IMR-90 (cell line): Measurements from ENCODE around the gene GATD1. TPM values are rescaled to one million over a fixed set of nuclear protein-coding genes. Genes with fewer than 3 reads are reported as not detected.

Experiments used
- ATAC-seq: fragments of 200-7000 bp; cut with Tn5 transposase; 2 replicates; pipeline ENCODE4 v1.9.1; 2020; ENCODE audit warnings: low read depth, mild to moderate bottlenecking, moderate library complexity
- BruUV-seq: library from RNA; stranded (reverse); fragments of 400-500 nt; replicated peaks from 2 replicates; lab custom pipeline; 2021; lab: Mats Ljungman, UMichigan
- CTCF ChIA-PET: fragments of 300-600 bp; formaldehyde crosslinking; extraction: SDS; loops from one replicate; lab custom pipeline; 2021; ENCODE audit warnings: antibody characterized with exemption; lab: Yijun Ruan, JAX
- POLR2A ChIA-PET: fragments of 300-600 bp; sonication (Branson Sonifier 250); formaldehyde crosslinking; loops from one replicate; lab custom pipeline; 2022; ENCODE audit warnings: antibody characterized with exemption; ENCODE audit not compliant: unreplicated experiment; lab: Charles Lee
- DNase-seq: peaks from one replicate; pipeline ENCODE4 v3.0.0; 2013
- H2AFZ ChIP-seq: replicated peaks from 2 replicates; pipeline ENCODE3; 2013; ENCODE audit warnings: low read length, mild to moderate bottlenecking; ENCODE audit not compliant: poor library complexity
- H2AK5ac ChIP-seq: 2 replicates; pipeline ENCODE4 v1.6.1; 2013; ENCODE audit warnings: low read depth, low read length, inconsistent platforms
- H2AK9ac ChIP-seq: replicated peaks from 2 replicates; pipeline ENCODE3; 2013; ENCODE audit warnings: mild to moderate bottlenecking, low read depth, low read length, moderate library complexity; ENCODE audit not compliant: poor library complexity
- H2BK120ac ChIP-seq: 2 replicates; pipeline ENCODE4 v1.6.1; 2013; ENCODE audit warnings: low read depth, low read length, inconsistent platforms
- H2BK15ac ChIP-seq: 3 replicates; pipeline ENCODE4 v1.6.1; 2013; ENCODE audit warnings: low read depth, low read length, inconsistent platforms
- H2BK20ac ChIP-seq: 2 replicates; pipeline ENCODE4 v1.6.1; 2013; ENCODE audit warnings: low read depth, mild to moderate bottlenecking, inconsistent platforms, low read length, moderate library complexity
- H2BK5ac ChIP-seq: 2 replicates; pipeline ENCODE4 v1.6.1; 2013; ENCODE audit warnings: mild to moderate bottlenecking, low read depth, low read length, inconsistent platforms; ENCODE audit not compliant: poor library complexity, severe bottlenecking
- H3K14ac ChIP-seq: replicated peaks from 2 replicates; pipeline ENCODE4 v1.6.1; 2013; ENCODE audit warnings: low read depth, low read length, inconsistent platforms
- H3K18ac ChIP-seq: 2 replicates; pipeline ENCODE4 v1.6.1; 2013; ENCODE audit warnings: low read depth, low read length, control low read depth
- H3K23ac ChIP-seq: 2 replicates; pipeline ENCODE4 v1.6.1; 2013; ENCODE audit warnings: low read depth, low read length, inconsistent platforms
- H3K27ac ChIP-seq: 2 replicates; pipeline ENCODE4 v1.5.1; 2013; ENCODE audit warnings: mild to moderate bottlenecking, control low read depth, low read length; ENCODE audit not compliant: insufficient read depth
- H3K27me3 ChIP-seq: 2 replicates; pipeline ENCODE4 v1.6.1; 2013; ENCODE audit warnings: low read length; ENCODE audit not compliant: control insufficient read depth, insufficient read depth
- H3K36me3 ChIP-seq: 2 replicates; pipeline ENCODE4 v1.6.1; 2013; ENCODE audit warnings: low read length, mixed read lengths; ENCODE audit not compliant: control insufficient read depth, insufficient read depth
- H3K4ac ChIP-seq: 2 replicates; pipeline ENCODE4 v1.6.1; 2013; ENCODE audit warnings: low read depth, low read length, inconsistent platforms
- H3K4me1 ChIP-seq: 2 replicates; pipeline ENCODE4 v1.6.1; 2013; ENCODE audit warnings: low read length, mixed read lengths; ENCODE audit not compliant: control insufficient read depth, insufficient read depth
- H3K4me2 ChIP-seq: 2 replicates; pipeline ENCODE4 v1.6.1; 2013; ENCODE audit warnings: low read depth, mild to moderate bottlenecking, control low read depth, low read length, moderate library complexity
- H3K4me3 ChIP-seq: 2 replicates; pipeline ENCODE4 v1.5.1; 2013; ENCODE audit warnings: low read depth, mild to moderate bottlenecking, control low read depth, low read length, moderate library complexity; ENCODE audit not compliant: insufficient read depth
- H3K56ac ChIP-seq: 2 replicates; pipeline ENCODE4 v1.6.1; 2013; ENCODE audit warnings: low read length, inconsistent platforms; ENCODE audit not compliant: insufficient read depth; ENCODE audit errors: extremely low read depth
- H3K79me1 ChIP-seq, 2 experiments: 2 replicates each; pipeline ENCODE4 v1.6.1; 2013; ENCODE audit warnings: low read length in 2 of 2, inconsistent platforms in 1 of 2, low read depth in 1 of 2
- H3K9ac ChIP-seq: 2 replicates; pipeline ENCODE4 v1.6.1; 2013; ENCODE audit warnings: low read depth, low read length, control low read depth
- H3K9me1 ChIP-seq: 2 replicates; pipeline ENCODE4 v1.6.1; 2013; ENCODE audit warnings: low read length, inconsistent platforms; ENCODE audit not compliant: insufficient read depth
- H3K9me3 ChIP-seq: 2 replicates; pipeline ENCODE4 v1.6.1; 2013; ENCODE audit warnings: low read length; ENCODE audit not compliant: control insufficient read depth, insufficient read depth
- H4K20me1 ChIP-seq: 2 replicates; pipeline ENCODE4 v1.6.1; 2013; ENCODE audit warnings: low read length, inconsistent platforms; ENCODE audit not compliant: insufficient read depth
- H4K5ac ChIP-seq: 2 replicates; pipeline ENCODE4 v1.6.1; 2013; ENCODE audit warnings: mild to moderate bottlenecking, low read depth, low read length, control low read depth
- H4K8ac ChIP-seq, 2 experiments: 2 replicates each; pipeline ENCODE4 v1.6.1; 2013; ENCODE audit warnings: low read depth in 2 of 2, low read length in 2 of 2, control low read depth in 1 of 2, inconsistent platforms in 1 of 2
- H4K91ac ChIP-seq: 2 replicates; pipeline ENCODE4 v1.6.1; 2013; ENCODE audit warnings: low read depth, low read length, inconsistent platforms; ENCODE audit not compliant: insufficient read depth
- CEBPB ChIP-seq: IDR thresholded peaks from 2 replicates; pipeline ENCODE4 v1.6.1; 2012; ENCODE audit warnings: low read depth, low read length, improper control_type of control experiment
- CHD1 ChIP-seq: IDR thresholded peaks from 2 replicates; pipeline ENCODE4 v1.6.1; 2012; ENCODE audit warnings: low read depth, low read length, improper control_type of control experiment
- RAD21 ChIP-seq: IDR thresholded peaks from 2 replicates; pipeline ENCODE4 v1.6.1; 2012; ENCODE audit warnings: low read length, improper control_type of control experiment
- RCOR1 ChIP-seq: IDR thresholded peaks from 2 replicates; pipeline ENCODE4 v1.6.1; 2012; ENCODE audit warnings: mild to moderate bottlenecking, low read length, improper control_type of control experiment; ENCODE audit not compliant: insufficient replicate concordance
- RFX5 ChIP-seq: IDR thresholded peaks from 2 replicates; pipeline ENCODE4 v1.8.0; 2012; ENCODE audit warnings: low read depth, mild to moderate bottlenecking, low read length, moderate library complexity
- WGBS, 2 experiments: methylation state at CpG; one replicate each; pipeline versions ENCODE4 v1.1.5 to v1.1.7; 2013; ENCODE audit warnings: missing lambda C conversion rate in 2 of 2; ENCODE audit not compliant: insufficient read length in 1 of 2; ENCODE audit errors: extremely low coverage in 2 of 2; 5-methylcytosine and 5-hydroxymethylcytosine counted together
- dilution Hi-C: fragments of 300-500 bp; cut with HindIII; formaldehyde crosslinking; loops from one replicate; pipeline ENCODE4 v1.14.3; 2018; ENCODE audit warnings: low sequenced_read_pairs; ENCODE audit not compliant: unreplicated experiment
- in situ Hi-C: fragments of 300-500 bp; cut with MboI; formaldehyde crosslinking; loops from 3 replicates; pipeline ENCODE4 v1.14.3; 2019; ENCODE audit warnings: low sequenced_read_pairs, inconsistent platforms, mixed read lengths
- intact Hi-C: fragments of 100-400 bp; cut with micrococcal nuclease; formaldehyde crosslinking; loops from 2 replicates; pipeline ENCODE4 v1.10.0; 2022
- polyA plus RNA-seq, 3 experiments: library from polyadenylated mRNA; depleted of rRNA; stranded (reverse); fragments of >200 nt; gene quantifications; 2 replicates each; pipeline ENCODE4 v1.2.3, GENCODE V29; 2012; ENCODE audit warnings: low replicate concordance in 1 of 3
- total RNA-seq: library from RNA; depleted of rRNA; stranded (reverse); fragments of >200 nt; gene quantifications from 2 replicates; pipeline ENCODE4 v1.2.3, GENCODE V29; 2012

The GATD1 gene
- total and polyA plus RNA-seq, 2 of the 4 experiments (the other 2 are of a cell fraction) = 3.0 to 52.5 TPM

- dilution Hi-C loops = no loop called here
- Histone ChIP-seq H3K9me3 (no peaks in the 10 kb centered on the region), H3K9ac (no peak overlapping the region), H3K23ac (no peak overlapping the region), H3K18ac (no peak overlapping the region), H3K9me1 (peaks cover 13% of the 10 kb centered on the region), H2AK5ac (no peak overlapping the region), H4K8ac (no peak overlapping the region), H3K4ac (no peak overlapping the region), H2AFZ (peak overlapping the region; percentile 21), H3K79me1 (peaks cover 19 to 29% of the 10 kb centered on the region in 2 experiments), H3K27ac (no peak overlapping the region), H2BK5ac (no peak overlapping the region), H3K56ac (no peak overlapping the region), H3K27me3 (peaks cover 6% of the 10 kb centered on the region; the same call in 1 of the 2 replicates), H3K36me3 (peaks cover 30% of the 10 kb centered on the region), H2AK9ac (no peak overlapping the region), H2BK120ac (no peak overlapping the region), H2BK20ac (no peak overlapping the region), H2BK15ac (no peak overlapping the region), H3K4me2 (no peak overlapping the region), H3K4me3 (no peak overlapping the region), H4K5ac (no peak overlapping the region), H3K14ac (no peak overlapping the region), H4K20me1 (peaks cover 42% of the 10 kb centered on the region), H4K91ac (no peak overlapping the region), H3K4me1 (peaks cover 21% of the 10 kb centered on the region)
- CTCF ChIA-PET = no interaction called here
- DNase-seq = no peak
- TF ChIP-seq RAD21 (no peak), CHD1 (no peak), CEBPB (no peak), RCOR1 (no peak), RFX5 (no peak)
- POLR2A ChIA-PET = no interaction called here
- intact Hi-C loops = no loop called here
- in situ Hi-C loops = no loop called here
- no peak for ATAC-seq
- 83% methylated on average over 39 of the region's 59 CpGs; no CpG with 5 or more reads in 1 of the 2 experiments for WGBS, 2 experiments
- BruUV-seq = TSS peak; percentile 77
Observed at GRCh38 chr11:824292-824880, 47.1 kb upstream of the GATD1 start.
